ENCODE measurements around the gene CALCB.

GRCh38 chr11:15059132-15059915 lies 14.1 kb upstream of the CALCB start:
- TF ChIP-seq POLR2A (IDR thresholded peaks at IDR 0.05) (no peak), CTCF (IDR thresholded peaks at IDR 0.05) (no peak)
